Neural cell (in vitro differentiated cells): ENCODE results near the gene IL12RB1. TPM values are rescaled to one million over a fixed set of nuclear protein-coding genes. Genes with fewer than 3 reads are reported as not detected.

Source experiments
- H2AFZ ChIP-seq: fragments of 200-600, 300-800 bp; sonication (generic), shearing (Covaris generic); 2 replicates; pipeline ENCODE4 v1.6.0; 2014; ENCODE audit warnings: low read depth, mild to moderate bottlenecking, antibody characterized with exemption, low read length, moderate library complexity
- H3F3A ChIP-seq: fragments of 200-600 bp; shearing (Covaris generic); 2 replicates; pipeline ENCODE4 v1.6.1; 2016; ENCODE audit warnings: mild to moderate bottlenecking, moderate library complexity, mixed read lengths, antibody characterized with exemption, low read length; ENCODE audit not compliant: insufficient read depth, poor library complexity, severe bottlenecking
- H3K27ac ChIP-seq: fragments of 200-600, 300-800 bp; sonication (generic), shearing (Covaris generic); 2 replicates; pipeline ENCODE4 v1.5.1; 2014; ENCODE audit warnings: mild to moderate bottlenecking, low read length, moderate library complexity
- H3K27me3 ChIP-seq: fragments of 300-800, 200-600 bp; sonication (generic), shearing (Covaris generic); 2 replicates; pipeline ENCODE4 v1.6.0; 2014; ENCODE audit warnings: mild to moderate bottlenecking, low read depth, low read length, moderate library complexity; ENCODE audit not compliant: insufficient read depth
- H3K36me3 ChIP-seq: fragments of 300-800, 200-600 bp; sonication (generic), shearing (Covaris generic); 2 replicates; pipeline ENCODE4 v1.5.1; 2014; ENCODE audit warnings: mild to moderate bottlenecking, antibody characterized with exemption, low read length, moderate library complexity; ENCODE audit not compliant: insufficient read depth
- H3K4me2 ChIP-seq: fragments of 300-800, 200-600 bp; sonication (generic), shearing (Covaris generic); 2 replicates; pipeline ENCODE4 v1.6.0; 2014; ENCODE audit warnings: mild to moderate bottlenecking, low read length
- H3K4me3 ChIP-seq: fragments of 300-800, 200-600 bp; sonication (generic), shearing (Covaris generic); 2 replicates; pipeline ENCODE4 v1.5.1; 2014; ENCODE audit warnings: mild to moderate bottlenecking, low read length, moderate library complexity
- H3K79me2 ChIP-seq: fragments of 200-600 bp; shearing (Covaris generic); replicated peaks from 2 replicates; pipeline ENCODE4 v1.6.0; 2014; ENCODE audit warnings: mild to moderate bottlenecking, low read length, moderate library complexity; ENCODE audit not compliant: insufficient read depth
- H3K9ac ChIP-seq: fragments of 300-800, 200-600 bp; sonication (generic), shearing (Covaris generic); 2 replicates; pipeline ENCODE4 v1.6.1; 2016; ENCODE audit warnings: mild to moderate bottlenecking, low read length, mixed read lengths
- H3K9me2 ChIP-seq: fragments of 200-600 bp; shearing (Covaris generic); 2 replicates; pipeline ENCODE4 v1.6.1; 2016; ENCODE audit warnings: mild to moderate bottlenecking, low read length, mixed read lengths; ENCODE audit not compliant: insufficient read depth
- H3K9me3 ChIP-seq: fragments of 200-600, 300-800 bp; sonication (generic), shearing (Covaris generic); 2 replicates; pipeline ENCODE4 v1.6.1; 2016; ENCODE audit warnings: mild to moderate bottlenecking, mixed run types, low read length, moderate library complexity, mixed read lengths
- H4K20me1 ChIP-seq: fragments of 200-600 bp; shearing (Covaris generic); 2 replicates; pipeline ENCODE4 v1.6.1; 2016; ENCODE audit warnings: mild to moderate bottlenecking, mixed run types; ENCODE audit not compliant: insufficient read depth
- CTCF ChIP-seq: fragments of 450-650 bp; IDR thresholded peaks from 2 replicates; pipeline ENCODE4 v1.5.1; 2014; ENCODE audit warnings: antibody characterized with exemption, mild to moderate bottlenecking, moderate library complexity; ENCODE audit not compliant: poor library complexity, severe bottlenecking
- EP300 ChIP-seq: fragments of 450-650 bp; conservative IDR thresholded peaks from 2 replicates; pipeline ENCODE4 v1.6.1; 2014; ENCODE audit warnings: antibody characterized with exemption, mild to moderate bottlenecking, moderate library complexity; ENCODE audit not compliant: poor library complexity, severe bottlenecking
- EZH2 ChIP-seq: fragments of 200-600, 300-800 bp; shearing (Covaris generic), sonication (generic); IDR thresholded peaks from 2 replicates; pipeline ENCODE4 v1.6.1; 2014; ENCODE audit warnings: antibody characterized with exemption, low read length, borderline replicate concordance, mild to moderate bottlenecking; ENCODE audit not compliant: insufficient read depth, poor library complexity, severe bottlenecking
- MXI1 ChIP-seq: fragments of 450-650 bp; conservative IDR thresholded peaks from 2 replicates; pipeline ENCODE4 v1.6.1; 2014; ENCODE audit warnings: antibody characterized with exemption, mild to moderate bottlenecking; ENCODE audit not compliant: poor library complexity, severe bottlenecking
- POLR2AphosphoS5 ChIP-seq: IDR thresholded peaks from 2 replicates; pipeline ENCODE4 v1.6.1; 2012
- RAD21 ChIP-seq: fragments of 450-650 bp; conservative IDR thresholded peaks from 2 replicates; pipeline ENCODE4 v1.6.1; 2014; ENCODE audit warnings: antibody characterized with exemption, mild to moderate bottlenecking, moderate library complexity
- REST ChIP-seq: IDR thresholded peaks from 2 replicates; pipeline ENCODE4 v1.6.1; 2012; ENCODE audit warnings: borderline replicate concordance
- SMC3 ChIP-seq: fragments of 450-650 bp; conservative IDR thresholded peaks from 2 replicates; pipeline ENCODE4 v1.6.1; 2014; ENCODE audit warnings: antibody characterized with exemption, mild to moderate bottlenecking, moderate library complexity; ENCODE audit not compliant: poor library complexity
- TAF1 ChIP-seq: IDR thresholded peaks from 2 replicates; pipeline ENCODE4 v1.6.1; 2012; ENCODE audit warnings: low read depth
- polyA plus RNA-seq: library from polyadenylated mRNA; depleted of rRNA; stranded (reverse); fragments of >200 nt; gene quantifications from 2 replicates; pipeline ENCODE4 v1.2.3, GENCODE V29; 2014

The IL12RB1 gene
- polyA plus RNA-seq, 1 donor from 2014 or later: not detected

- H3K9me2 ChIP-seq: no peaks in the 10 kb centered on the region
- H3K36me3 ChIP-seq: no peaks in the 10 kb centered on the region
- no peaks in the 10 kb centered on the region for H3K9me3 ChIP-seq
- no peaks in the 10 kb centered on the region for H4K20me1 ChIP-seq
- TF ChIP-seq POLR2AphosphoS5 (no peak), SMC3 (no peak), CTCF (no peak), MXI1 (no peak), TAF1 (no peak), EP300 (no peak), EZH2 (no peak), RAD21 (no peak), REST (no peak)
- H2AFZ ChIP-seq: no peak overlapping the region
- no peak overlapping the region for H3K4me2 ChIP-seq
- H3K27ac ChIP-seq: no peak overlapping the region
- H3K27me3 ChIP-seq: no peaks in the 10 kb centered on the region
- H3K9ac ChIP-seq: no peak overlapping the region
- no peaks in the 10 kb centered on the region for H3F3A ChIP-seq
- no peaks in the 10 kb centered on the region for H3K79me2 ChIP-seq
- no peak overlapping the region for H3K4me3 ChIP-seq
These were observed 73.3 kb downstream of the IL12RB1 start for GRCh38 chr19:18013210-18014111.

GRCh38 chr19:18010149-18010548 is 76.6 kb downstream of the IL12RB1 start:
- H4K20me1 ChIP-seq: no peaks in the 10 kb centered on the region
- no peaks in the 10 kb centered on the region for H3K79me2 ChIP-seq
- H3K27ac ChIP-seq: no peak overlapping the region
- no peaks in the 10 kb centered on the region for H3K9me3 ChIP-seq
- no peak overlapping the region for H3K4me3 ChIP-seq
- no peaks in the 10 kb centered on the region for H3K36me3 ChIP-seq
- TF ChIP-seq EP300 (no peak), POLR2AphosphoS5 (no peak), EZH2 (no peak), REST (no peak), TAF1 (no peak), RAD21 (no peak), SMC3 (no peak), MXI1 (no peak), CTCF (no peak)
- no peaks in the 10 kb centered on the region for H3F3A ChIP-seq
- H3K9ac ChIP-seq: no peak overlapping the region
- no peak overlapping the region for H2AFZ ChIP-seq
- no peak overlapping the region for H3K4me2 ChIP-seq
- H3K9me2 ChIP-seq: no peaks in the 10 kb centered on the region
- no peaks in the 10 kb centered on the region for H3K27me3 ChIP-seq
